ENCODE data around the gene HSD3B7.

The HSD3B7 gene

DNA sequence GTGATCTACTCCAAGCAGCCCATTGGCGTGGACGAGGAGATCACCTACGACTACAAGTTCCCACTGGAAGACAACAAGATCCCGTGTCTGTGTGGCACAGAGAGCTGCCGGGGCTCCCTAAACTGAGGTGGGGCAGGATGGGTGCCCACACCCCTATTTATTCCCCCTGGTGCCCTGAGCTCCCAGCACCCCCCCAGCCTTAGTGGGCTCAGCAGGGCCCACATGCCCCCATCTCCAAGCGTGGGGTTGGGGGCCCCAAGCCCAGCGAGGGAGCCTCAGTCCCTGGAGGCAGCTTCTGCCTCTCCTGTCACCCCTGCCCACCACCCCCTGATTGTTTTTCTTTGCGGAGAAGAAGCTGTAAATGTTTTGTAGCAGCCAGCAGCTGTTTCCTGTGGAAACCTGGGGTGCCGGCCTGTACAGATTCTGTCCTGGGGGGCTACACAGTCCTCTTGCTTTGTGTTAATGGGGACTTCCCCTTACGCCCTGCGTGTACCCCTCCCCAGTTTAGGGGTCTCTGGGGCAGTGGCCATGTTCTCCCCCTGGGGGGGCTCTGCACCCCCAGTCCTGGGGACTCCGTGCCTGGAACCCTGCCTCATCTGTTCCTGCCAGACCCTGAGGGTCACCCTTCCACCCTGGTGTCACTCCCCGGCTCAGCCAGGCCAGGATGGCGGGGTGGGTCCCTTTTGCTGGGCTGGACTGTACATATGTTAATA lies 953 bp upstream of the HSD3B7 start:
- DNase-seq = no peak

DNA sequence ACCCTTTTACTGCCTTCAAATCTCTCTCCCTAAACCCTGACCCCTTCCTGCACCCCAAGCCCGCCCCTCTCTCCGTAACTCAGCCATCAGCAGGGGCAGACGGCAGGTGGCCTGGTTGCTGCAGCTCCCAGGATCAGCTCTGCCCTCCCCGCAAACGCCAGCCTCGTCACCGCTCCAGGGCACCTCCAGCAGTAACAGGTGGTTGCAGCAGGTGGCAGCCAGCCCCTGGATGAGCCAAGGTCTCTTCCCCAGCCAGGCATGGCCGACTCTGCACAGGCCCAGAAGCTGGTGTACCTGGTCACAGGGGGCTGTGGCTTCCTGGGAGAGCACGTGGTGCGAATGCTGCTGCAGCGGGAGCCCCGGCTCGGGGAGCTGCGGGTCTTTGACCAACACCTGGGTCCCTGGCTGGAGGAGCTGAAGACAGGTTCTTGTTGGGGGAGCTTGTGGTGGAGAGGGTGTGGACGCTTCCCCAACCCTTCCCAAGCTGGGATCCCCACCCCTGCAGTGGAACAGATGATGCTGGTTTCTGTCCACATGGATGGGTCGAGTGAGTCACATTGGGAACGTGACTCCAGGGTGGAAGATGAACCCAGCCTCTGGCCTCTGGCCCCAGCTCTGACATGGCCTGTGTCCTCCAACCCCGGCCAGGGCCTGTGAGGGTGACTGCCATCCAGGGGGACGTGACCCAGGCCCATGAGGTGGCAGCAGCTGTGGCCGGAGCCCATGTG lies 558 bp downstream of the HSD3B7 start:
- no peak for DNase-seq

DNA sequence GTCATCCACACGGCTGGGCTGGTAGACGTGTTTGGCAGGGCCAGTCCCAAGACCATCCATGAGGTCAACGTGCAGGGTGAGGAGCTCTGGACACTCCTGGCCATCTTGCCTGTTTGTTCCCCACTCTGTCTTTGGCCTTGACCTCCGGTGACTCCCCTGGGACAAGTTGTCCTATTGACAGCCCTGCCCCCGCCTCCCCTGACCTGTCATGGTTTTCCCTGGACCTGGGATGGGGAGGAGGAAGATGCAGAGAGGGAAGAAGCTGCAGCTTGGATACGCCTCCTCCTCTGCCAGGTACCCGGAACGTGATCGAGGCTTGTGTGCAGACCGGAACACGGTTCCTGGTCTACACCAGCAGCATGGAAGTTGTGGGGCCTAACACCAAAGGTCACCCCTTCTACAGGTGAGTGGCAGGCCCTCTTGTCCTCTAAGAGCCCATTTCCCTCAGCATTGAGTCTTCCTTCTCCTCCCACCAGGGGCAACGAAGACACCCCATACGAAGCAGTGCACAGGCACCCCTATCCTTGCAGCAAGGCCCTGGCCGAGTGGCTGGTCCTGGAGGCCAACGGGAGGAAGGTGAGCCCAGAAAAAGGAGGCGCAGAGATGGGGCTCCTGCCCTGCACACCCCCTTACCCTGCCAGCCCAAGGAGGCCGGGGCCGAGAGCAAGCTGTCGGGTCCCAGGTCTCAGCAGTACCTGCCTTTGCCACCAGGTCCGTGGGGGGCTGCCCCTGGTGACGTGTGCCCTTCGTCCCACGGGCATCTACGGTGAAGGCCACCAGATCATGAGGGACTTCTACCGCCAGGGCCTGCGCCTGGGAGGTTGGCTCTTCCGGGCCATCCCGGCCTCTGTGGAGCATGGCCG lies 1.4 kb downstream of the HSD3B7 start:
- no peak for DNase-seq

DNA sequence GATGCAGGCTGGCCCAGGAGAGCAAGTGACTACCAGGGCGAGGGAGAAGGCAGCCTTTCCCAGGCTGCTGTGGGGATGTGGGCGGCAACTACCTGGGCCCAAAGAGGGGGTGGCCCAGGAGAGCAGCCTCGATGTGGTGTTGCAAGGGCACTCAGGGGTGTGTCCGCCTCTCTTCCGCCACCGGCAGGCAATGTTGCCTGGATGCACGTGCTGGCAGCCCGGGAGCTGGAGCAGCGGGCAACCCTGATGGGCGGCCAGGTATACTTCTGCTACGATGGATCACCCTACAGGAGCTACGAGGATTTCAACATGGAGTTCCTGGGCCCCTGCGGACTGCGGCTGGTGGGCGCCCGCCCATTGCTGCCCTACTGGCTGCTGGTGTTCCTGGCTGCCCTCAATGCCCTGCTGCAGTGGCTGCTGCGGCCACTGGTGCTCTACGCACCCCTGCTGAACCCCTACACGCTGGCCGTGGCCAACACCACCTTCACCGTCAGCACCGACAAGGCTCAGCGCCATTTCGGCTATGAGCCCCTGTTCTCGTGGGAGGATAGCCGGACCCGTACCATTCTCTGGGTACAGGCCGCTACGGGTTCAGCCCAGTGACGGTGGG lies 2.7 kb downstream of the HSD3B7 start:
- DNase-seq = no peak

- DNase-seq = no peak
Measured at GRCh38 chr16:30989469-30990047, 4.6 kb downstream of the HSD3B7 start.

- DNase-seq = no peak
Measured at GRCh38 chr16:30990105-30990504, 5.1 kb downstream of the HSD3B7 start.

GRCh38 chr16:30991052-30991451 lies 6.0 kb downstream of the HSD3B7 start:
- no peak for DNase-seq

GRCh38 chr16:30992276-30992780 lies 7.3 kb downstream of the HSD3B7 start:
- no peak for DNase-seq

- DNase-seq = no peak
Measured at GRCh38 chr16:30992931-30993816, 8.2 kb downstream of the HSD3B7 start.

- DNase-seq = no peak
Measured at GRCh38 chr16:30995927-30996323, 10.9 kb downstream of the HSD3B7 start.

DNA sequence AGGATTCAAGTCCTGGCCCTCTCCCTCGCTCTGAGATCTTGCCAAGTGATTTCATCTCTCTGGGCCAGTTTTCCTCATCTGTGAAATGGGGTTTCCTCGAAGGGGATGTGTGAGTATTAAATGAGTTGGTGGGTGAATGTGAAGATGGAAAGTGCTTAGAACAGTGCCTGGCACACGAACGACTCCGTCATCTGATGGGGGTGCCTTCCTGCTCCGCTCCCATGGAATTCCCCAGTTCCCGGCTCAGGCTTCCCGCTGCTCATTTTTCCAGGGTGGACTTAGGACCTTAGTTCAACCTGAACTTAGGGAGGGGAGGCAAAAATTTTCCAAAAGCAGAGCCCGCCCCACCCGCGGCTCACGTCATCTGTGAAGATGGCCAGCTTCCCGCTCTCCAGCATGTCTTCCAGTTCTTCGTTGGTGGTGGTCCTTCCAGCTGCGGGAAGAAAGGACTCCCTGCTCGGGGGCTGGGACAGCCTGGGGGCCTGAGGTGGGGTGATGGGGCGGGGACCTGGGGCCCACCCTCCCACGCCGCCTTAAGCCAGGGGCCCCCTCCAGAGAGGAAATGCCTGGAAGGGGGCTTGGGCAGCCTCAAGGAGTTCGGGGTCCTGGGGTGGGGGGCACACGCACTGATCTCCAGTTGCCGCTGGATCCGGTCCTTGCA lies 11.4 kb downstream of the HSD3B7 start:
- DNase-seq = no peak

DNA sequence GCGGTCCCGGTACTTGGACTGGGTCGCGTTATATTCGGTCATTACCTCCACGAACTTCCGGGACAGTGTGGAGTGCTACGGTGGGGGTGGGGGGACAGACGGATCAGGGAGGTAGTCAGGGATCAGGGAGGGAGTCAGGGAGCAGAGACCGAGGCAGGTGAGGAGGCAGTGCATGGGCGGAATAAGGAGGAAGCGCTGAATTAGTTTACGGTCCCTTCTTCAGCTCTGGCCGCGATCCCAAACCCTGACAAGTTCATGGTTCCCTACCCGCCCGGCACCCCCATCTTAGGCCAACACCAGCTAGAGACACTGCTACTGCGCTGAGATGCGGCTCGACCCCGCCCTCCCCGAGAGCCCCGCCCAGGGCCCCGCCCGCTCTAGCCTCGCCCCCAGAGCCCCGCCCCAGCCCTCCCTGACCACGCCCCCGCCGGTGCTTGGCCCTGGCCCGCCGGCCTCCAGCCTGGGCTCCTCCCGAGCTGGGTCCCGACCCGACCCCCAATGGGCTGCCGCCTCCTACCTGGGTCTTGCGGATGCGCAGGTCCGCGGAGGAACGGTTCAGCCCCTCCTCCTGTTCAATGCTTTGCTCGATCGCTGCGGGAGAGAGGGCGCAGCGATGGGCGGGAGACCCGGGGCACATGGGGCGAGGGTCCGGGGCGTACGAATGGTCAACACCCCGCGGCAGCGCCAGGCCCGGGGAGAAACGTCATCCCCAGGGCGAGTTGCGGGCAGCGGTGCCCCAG lies 12.1 kb downstream of the HSD3B7 start:
- peak; percentile 77 for DNase-seq

GRCh38 chr16:30997725-30998711 lies 13.0 kb downstream of the HSD3B7 start:
- no peak for DNase-seq

DNA sequence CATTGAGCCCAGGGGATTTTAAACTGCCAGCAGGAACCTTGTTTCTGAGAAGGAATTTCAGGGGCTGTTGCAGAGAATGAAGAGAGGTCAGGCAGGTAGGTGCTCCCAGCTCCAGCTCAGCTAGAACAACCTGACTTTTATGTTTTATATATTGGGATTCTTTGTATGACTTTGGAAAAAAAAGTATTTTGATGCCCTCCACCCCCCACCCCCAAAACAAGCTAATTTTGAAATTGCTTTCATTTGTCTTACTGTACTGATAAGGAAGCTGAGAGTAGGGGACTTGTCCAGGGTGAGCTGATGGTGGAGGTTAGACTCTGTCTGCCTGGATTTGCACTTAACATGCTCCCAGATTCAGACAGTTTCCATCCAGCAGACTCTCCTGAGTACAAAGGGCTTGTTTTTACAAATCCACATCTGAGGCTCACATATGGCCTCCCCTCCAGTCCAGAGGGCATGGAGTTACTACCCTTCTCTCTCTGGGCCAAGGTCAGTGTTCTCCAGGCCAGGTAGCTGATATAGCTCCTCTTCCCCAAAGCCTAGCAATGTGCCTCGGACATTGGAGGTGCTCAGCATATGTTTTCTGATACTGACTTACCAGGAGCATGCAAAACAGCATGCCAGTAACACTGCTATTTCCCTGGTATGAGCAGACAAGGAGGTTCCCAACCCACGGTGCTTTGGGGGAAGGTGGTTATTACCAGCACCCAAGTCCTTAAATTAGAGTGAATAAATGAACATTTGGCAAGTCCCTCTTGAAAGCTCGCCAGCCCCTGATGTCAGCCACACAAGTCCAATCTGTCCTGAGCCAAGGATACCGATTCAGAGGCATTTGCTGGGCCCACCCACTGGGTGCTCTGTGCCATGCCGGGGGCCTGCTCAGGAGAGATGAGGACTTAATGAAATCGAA lies 14.1 kb downstream of the HSD3B7 start:
- no peak for DNase-seq

GRCh38 chr16:31000671-31001382 lies 15.8 kb downstream of the HSD3B7 start:
- DNase-seq = no peak

DNA sequence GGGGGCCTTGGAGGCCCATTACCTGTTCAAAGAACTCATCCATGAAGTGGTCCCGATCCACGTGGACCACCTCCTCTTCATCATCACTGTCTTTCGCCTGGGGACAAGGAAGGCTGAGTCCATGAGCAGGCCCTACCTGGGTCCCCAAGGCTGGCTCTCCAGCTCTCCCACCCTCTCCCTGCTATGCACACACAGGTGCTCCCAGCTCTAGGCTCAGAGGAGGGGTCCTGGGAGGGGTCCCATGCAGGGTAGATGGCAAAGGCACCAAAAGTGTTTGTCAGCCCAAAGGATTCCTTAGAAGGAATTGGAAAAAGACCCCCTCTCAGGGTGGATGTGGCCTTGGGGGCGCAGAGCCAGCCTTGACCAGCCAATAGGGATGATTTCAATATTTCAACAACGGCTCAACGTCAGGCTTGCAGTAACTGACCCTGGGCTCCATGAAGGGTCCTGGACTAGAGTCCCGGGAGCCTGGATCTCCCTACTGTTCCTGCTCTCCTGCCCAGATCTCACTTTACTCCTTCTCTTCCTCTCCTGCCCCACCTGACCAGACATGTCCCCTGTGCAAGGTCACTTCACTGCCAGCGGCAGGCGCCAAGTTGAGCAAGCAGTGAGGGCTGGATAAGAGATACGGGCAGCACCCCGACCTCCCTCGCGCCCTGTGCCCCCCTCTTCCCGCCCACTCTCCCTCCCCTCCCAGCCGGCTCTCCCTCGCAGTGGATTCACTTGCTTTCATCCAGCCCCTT lies 16.7 kb downstream of the HSD3B7 start:
- DNase-seq = no peak
